Stimulated activated CD4-positive, alpha-beta T cell treated with anti-CD3 and anti-CD28 coated beads, Interleukin-15, amount 100 ng/mL, for 48 hours (primary cell): ENCODE data around the gene SOX21.

ENCODE experiments used
- DNase-seq, 2 donors: peaks; one replicate each; pipeline ENCODE4 v3.0.0-alpha.2; 2020; ENCODE audit warnings: low read depth in 2 of 2

Gene SOX21

GRCh38 chr13:94709001-94709834, 3.1 kb downstream of the SOX21 start:
- DNase-seq: no peak

- DNase-seq: no peak
Measured at GRCh38 chr13:94708031-94708859, 4.1 kb downstream of the SOX21 start.

DNA sequence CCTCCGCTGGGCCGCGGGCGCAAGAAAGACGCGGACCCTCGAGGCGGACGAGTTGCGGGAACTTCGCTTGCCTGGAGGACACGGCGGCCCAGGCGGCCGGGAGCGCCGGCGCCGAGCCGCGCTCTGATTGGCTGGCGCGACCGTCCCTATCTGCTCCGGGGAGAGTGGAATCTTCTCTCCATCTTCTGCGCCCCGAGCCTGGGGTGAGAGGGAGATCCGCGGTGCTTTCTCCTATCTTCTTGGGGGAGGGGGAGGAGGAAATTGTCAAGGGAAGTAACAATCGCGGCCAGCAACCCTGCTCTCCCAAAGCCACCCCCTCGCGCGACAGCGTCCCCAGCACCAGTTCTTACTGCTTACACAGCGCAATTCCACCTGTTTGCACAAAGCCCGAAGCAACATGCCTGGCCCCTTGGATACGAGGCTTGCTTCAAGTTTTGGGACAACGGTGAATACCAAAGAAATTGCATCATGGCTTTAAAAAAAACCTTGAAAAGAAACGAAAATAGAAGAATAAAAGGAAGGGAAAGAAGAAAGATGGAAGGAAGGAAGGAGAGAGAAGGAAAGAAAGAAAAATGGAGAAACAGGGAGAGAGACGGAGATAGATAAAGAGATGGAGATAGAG, 4.8 kb downstream of the SOX21 start:
- no peak for DNase-seq

DNA sequence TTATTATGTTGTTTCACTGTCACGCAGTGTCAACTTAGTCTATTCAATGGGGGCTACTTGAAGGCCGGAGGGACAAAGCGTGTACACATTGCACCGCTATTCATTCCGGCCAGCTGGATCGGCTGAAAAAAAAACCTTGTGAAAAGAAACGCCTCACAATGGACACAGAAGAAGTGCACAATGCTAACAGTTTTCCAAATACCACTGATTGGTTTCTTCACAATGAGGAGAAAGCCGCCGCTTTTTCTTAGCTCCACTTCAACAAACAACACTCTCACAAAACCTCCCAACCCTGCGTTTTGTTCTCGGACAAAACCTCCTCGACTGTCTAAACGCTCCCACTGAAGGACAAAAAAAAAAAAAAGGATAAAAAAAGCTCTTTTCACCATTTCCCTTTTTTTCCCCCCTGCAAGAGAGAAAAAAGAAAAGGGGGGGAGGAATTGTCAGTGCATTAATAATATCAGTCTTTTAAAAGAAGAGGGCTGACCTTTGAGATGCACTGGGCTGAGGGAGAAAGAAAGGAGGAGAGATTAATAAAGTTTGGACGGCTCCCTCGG, 5.4 kb downstream of the SOX21 start:
- DNase-seq: no peak

DNA sequence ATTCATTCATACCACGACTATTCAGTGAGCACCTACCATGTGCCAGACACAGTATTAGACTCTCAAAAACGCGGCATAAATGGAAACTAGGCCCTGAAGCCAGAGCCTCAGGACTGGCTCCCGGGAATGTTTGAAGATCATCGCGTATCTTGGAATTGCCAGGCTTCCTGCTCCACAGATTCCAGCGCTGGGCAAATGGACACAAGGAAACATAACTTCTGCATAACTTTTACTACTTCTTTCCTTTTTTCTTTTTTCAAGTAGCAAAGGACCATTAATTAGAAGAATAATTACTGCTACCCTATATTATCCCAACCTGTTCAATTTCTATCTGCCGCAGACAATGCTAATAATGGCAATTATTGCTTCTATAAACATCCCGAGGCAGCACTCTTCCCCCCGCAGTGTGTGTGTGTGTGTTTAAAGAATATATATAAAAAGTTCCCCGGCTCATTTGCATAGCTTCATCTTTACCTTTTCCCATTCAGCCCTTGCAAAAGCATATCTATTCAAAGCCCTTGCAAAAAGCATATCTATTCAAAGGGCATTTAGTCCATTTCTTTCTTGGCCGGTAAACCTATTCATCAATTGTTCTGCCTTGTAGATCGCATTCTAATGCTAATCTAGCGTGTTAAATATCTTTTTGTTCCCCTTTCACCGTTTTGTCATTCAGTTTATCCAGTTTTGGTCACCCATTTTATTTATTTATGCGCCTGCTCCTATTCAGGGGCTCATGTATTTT, 6.1 kb downstream of the SOX21 start:
- DNase-seq: no peak

DNA sequence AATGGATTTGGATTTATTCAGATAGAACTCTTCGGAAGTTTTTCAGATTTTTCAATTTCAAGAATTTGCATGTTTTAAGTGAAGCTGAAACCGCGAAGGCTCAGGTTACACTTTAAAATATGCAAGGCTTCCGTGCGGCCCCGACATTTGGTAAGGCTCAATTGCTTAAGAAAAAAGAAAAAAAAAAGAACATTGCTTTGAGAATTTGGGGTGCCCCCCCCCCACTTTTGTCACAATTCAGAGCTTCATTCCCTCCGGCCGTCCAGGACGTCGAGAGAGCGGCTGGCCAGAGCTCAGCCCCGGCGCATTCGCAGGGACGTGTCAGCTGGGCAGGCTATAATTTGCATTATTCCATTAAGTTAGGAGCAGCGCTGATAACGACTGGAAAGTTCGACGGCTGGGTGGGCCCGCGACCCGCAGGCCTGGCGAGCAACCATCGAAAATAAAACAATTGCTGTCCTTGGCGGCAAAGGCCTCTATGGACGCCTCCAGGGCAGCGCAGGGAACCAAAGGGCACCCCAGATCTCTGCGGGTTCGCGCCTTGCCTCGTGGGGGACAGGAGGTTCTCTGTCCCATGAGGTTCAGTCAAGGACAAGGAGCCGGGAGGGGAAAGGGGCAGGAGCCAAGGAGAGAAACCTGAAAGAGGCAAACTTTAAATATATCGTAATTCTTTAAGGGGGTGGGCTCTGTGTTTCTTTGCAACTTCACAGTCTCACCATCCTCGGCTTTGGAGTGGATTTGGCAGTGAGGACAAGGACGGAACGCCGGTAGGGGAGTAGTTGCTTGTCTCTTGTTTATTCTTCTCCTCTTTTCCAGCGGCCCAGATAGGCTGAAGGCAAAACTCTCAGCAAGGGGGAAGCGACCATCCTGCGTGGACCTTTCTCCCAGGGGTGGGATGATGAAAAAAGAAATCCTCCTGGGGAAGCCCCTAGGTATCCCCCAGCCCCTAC, 7.0 kb downstream of the SOX21 start:
- no peak for DNase-seq

DNA sequence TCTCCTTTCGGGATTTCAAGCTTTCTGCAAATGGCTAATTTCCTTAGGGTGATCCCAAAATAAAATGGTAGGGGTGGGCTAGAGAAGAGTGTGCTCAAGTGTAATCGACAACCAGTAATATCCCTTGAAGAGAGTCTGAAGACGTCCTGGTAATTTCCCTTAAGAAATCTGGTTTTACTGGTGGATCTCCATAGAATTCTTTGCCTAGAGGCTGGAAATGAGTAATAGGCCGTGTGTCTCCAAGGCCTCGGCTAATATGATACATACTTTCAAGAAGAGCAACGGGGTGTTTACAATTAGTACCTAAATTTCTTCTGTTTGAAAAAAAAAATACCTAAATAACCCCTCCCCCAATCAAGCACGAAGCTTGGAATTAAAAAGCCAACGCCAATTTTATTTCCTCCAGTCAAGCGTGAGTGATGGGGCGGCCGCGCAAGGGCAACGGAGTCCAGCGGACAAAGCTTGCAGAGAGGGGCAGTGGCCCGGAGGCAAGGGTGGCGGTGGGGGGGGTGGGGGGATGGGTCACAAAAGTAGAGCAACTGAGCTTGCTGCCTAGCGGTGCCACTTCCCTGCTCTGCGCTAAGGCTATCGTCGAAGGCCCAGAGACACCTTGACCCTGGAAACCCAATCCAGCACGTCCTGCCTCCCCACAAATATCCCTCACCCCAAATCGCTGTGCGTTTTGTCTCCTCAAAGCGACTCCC, 7.8 kb downstream of the SOX21 start:
- no peak for DNase-seq

GRCh38 chr13:94703721-94704314, 8.5 kb downstream of the SOX21 start:
- no peak for DNase-seq

GRCh38 chr13:94703271-94703670, 9.1 kb downstream of the SOX21 start:
- no peak for DNase-seq

GRCh38 chr13:94702181-94703041, 9.9 kb downstream of the SOX21 start:
- DNase-seq: no peak

- no peak for DNase-seq
Measured at GRCh38 chr13:94701313-94702180, 10.8 kb downstream of the SOX21 start.

- no peak for DNase-seq
Measured at GRCh38 chr13:94700536-94700935, 11.8 kb downstream of the SOX21 start.

GRCh38 chr13:94700051-94700535, 12.3 kb downstream of the SOX21 start:
- no peak for DNase-seq

- no peak for DNase-seq
Measured at GRCh38 chr13:94696171-94696570, 16.2 kb downstream of the SOX21 start.

DNA sequence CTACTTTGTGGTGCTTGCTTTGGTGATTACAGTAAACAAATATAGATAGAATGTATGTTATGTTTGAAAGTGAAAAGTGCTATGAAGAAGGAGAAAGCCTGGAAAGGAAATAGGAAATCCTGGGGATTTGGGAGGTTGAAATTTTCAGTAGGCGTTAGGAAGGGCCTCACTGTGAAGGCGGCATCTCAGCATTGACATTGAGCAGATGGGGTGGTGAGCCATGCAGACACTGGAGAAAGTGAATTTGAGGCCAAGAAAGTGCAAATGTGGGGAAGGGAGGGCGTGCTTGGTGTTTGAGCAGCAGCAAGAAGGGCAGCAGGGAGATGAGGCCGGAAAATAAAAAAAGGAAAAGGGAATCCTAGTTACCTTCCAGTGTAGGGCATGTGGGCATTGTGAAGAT, 20.3 kb downstream of the SOX21 start:
- no peak for DNase-seq

- DNase-seq: no peak
Measured at GRCh38 chr13:94683409-94683808, 28.9 kb downstream of the SOX21 start.

DNA sequence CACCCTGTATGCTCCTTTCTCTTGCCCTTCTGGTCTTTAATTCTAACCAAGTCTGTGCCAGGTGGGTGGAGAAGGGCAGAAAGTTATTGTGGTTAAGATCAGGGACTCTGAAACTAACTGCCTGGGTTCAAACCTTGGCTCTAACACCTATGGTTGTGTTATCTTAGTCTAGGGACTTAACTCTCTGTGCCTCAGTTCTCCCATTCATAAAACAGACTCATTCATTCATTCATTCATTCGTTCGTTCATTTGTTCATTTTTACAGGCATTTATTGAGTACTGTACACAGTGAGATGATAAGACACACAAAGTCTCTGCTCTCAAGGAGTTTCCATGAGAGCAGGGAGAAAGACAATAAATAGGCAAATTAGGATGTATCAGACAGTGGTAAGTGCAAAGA, 30.1 kb downstream of the SOX21 start:
- no peak for DNase-seq
